HG03025 (cell line): ENCODE results near the gene TRDN.

Experiments used
- ATAC-seq: cut with Tn5 transposase; IDR thresholded peaks from one replicate; pipeline ENCODE4 v1.9.1; 2021; ENCODE audit warnings: mild to moderate bottlenecking, moderate library complexity; ENCODE audit not compliant: unreplicated experiment, low FRiP score

The TRDN gene

GRCh38 chr6:123210645-123211044, 426.1 kb downstream of the TRDN start:
- ATAC-seq, result no peak

DNA sequence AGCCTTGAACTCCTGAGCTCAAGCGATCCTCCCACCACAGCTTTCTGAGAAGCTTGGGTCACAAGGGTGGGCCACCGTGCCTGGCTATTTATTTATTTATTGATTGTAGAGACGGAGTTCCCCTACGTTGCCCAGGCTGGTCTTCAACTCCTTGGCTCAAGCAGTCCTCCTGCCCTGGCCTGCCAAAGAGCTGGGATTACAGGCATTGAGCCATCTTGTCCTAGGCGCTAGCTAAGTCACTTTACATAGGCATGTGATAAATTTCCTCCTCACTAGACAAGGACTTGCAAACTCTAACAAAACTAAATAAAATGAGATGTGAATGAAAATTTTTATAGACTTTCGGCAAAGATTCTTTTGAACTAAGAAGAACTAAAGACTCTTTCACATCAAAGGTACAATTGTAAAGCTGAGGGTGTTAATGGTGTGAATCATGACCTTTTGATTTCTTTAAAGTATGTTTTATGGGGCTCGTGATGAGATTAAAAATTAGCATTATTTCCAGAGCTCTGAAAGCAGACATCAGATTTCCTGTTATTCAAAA, 428.7 kb downstream of the TRDN start:
- ATAC-seq, result no peak

- ATAC-seq, result no peak
Observed at GRCh38 chr6:123203928-123204327, 432.8 kb downstream of the TRDN start.

- no peak for ATAC-seq
Observed at GRCh38 chr6:123201869-123202372, 434.8 kb downstream of the TRDN start.

GRCh38 chr6:123193298-123193697, 443.5 kb downstream of the TRDN start:
- ATAC-seq, result no peak

DNA sequence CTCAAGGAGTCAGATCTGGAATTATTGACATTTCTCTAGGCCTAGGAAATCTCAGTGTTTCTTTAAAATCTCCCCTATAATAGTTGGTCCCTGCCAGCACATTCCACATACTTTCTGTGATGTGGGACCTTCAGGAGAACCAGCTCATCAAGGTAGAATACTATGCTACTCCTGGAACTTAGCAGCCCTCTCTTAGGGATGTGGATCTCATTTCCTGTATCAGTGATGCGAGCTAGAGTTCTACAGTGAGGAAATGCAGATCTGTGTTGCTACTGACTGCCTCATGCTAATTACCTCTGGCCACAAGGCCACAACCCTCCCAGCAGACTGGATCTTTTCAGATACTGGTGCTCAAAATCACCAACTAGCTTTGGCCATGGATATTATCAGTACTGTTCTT, 446.9 kb downstream of the TRDN start:
- no peak for ATAC-seq

DNA sequence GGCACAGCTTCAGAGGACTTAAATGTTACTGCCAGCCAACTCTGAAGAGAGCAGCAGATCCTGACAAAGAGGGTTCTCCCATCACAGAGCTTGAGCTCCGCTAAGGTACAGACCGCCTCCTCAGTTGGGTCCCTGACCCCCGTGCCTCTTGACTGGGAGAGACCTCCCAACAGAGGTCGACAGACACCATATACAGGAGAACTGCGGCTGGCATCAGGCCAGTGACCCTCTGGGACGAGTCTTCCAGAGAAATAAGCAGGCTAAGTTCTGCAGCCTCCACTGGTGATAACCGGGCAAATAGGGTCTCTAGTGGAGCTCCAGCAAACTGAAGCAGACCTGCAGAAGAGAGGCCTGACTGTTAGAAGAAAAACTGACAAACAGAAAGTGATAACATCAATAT, 453.8 kb downstream of the TRDN start:
- no peak for ATAC-seq

DNA sequence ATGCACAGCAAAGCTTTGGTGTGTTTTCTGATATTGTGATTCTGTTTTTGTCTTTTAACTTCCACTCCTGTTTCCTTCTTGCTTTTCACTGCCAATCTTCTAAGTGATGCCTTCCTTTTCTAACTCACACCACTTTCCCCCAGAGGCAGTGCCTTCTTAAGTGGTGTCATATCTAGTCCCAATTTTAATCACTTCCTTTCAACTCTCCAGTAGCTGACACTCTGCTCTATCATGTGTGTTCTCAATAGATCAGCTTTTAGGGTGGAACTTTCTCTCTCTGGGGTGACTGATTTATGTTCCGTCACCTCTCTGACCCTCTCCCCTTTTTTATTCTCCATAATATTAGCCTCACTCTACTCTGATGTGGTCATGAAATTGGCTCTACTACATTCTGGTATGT, 460.0 kb downstream of the TRDN start:
- ATAC-seq, result no peak

GRCh38 chr6:123171341-123172115, 465.2 kb downstream of the TRDN start:
- no peak for ATAC-seq

- ATAC-seq, result no peak
Observed at GRCh38 chr6:123169774-123170095, 467.0 kb downstream of the TRDN start.

DNA sequence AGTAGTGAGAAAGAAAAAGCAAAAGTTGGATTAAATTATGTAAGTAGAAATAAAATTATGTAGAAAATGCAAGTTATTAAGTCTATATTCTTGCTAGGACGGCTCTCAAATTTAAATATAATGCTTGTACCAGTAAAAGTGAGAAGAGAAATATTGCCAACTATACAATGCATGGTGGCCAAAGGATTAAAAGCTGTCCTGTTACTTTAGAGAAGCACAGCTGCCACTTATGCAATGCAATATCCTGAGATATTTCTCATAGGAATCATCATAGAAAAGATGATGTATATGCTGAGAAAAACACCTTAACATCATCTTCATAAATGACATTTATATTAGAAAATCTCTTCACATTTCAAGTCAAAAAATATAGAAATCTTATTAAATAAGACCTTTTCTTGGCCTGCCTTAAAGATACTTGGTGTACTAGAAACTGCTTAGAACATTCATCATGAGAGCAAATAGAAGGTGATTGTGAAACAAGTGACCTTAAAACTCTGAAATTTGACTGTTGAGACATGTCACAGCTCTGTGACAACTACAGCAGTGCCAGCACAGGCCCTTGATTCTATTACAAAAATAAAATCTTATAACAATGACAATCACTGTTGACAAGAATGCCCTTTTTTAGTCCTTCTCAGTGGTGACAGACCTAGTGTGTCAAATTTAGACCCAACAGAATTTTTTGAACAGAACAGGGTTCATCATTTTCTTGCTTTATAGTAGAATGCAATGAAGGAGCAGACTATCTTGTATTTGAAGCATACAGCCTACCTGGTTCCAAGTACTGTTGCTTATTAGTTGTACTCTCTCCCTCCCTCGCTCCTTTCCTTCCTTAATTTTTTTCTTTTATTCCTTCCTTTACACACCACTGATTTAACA, 467.6 kb downstream of the TRDN start:
- no peak for ATAC-seq

DNA sequence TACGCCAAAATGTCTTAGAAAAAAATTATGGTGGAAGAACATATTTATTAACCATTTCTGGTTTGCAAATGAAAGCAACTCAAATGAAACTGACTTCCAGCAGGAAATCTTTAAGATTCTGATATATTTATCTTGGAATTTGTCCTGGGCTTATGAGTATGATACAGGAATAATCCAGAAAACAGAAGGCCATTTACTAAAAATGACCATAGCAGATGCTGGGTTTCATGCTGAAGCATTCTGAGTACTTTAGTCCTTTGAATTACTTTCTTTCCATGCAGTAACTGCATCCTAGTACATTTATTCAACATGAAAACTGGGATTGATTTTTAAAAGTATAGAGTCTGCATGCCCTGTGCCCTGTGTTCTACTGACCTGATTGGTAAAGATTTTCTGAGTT, 468.3 kb downstream of the TRDN start:
- no peak for ATAC-seq
